SK-N-SH (cell line): ENCODE measurements around the gene GRK5. TPM values are rescaled to one million over a fixed set of nuclear protein-coding genes. Genes with fewer than 3 reads are reported as not detected.

ENCODE experiments used
- CTCF ChIA-PET: fragments of 300-600, 350-600 bp; formaldehyde crosslinking; extraction: SDS; loops from one replicate; lab custom pipeline; 2021; lab: Yijun Ruan, JAX
- POLR2A ChIA-PET: fragments of 350-600 bp; sonication (Branson Sonifier 250); formaldehyde crosslinking; extraction: SDS; loops from one replicate; lab custom pipeline; 2020; ENCODE audit warnings: antibody characterized with exemption, inconsistent platforms; lab: Yijun Ruan, JAX
- DNase-seq: peaks from one replicate; pipeline ENCODE4 v3.0.0; 2012
- H2AFZ ChIP-seq: fragments of 200-600 bp; sonication (generic); 2 replicates; pipeline ENCODE4 v1.8.1; 2016; ENCODE audit warnings: antibody characterized with exemption, mild to moderate bottlenecking, low read depth
- H3F3A ChIP-seq: fragments of 200-600 bp; sonication (generic); replicated peaks from 2 replicates; pipeline ENCODE3; 2016; ENCODE audit warnings: antibody characterized with exemption, mild to moderate bottlenecking; ENCODE audit not compliant: insufficient read depth
- H3K27ac ChIP-seq, 2 experiments: fragments of 200-500 bp in 1 of 2; fragments of 200-600 bp in 1 of 2; sonication (Bioruptor generic) in 1 of 2; sonication (generic), shearing (Covaris generic) in 1 of 2; 2 replicates each; pipeline versions ENCODE4 v1.5.1 to v1.6.1; 2014 to 2016; ENCODE audit warnings: low read depth in 2 of 2, inconsistent platforms in 1 of 2, low read length in 1 of 2, mild to moderate bottlenecking in 1 of 2, mixed read lengths in 1 of 2
- H3K27me3 ChIP-seq: fragments of 200-600 bp; sonication (generic), shearing (Covaris generic); 2 replicates; pipeline ENCODE4 v1.6.1; 2016; ENCODE audit warnings: mixed run types; ENCODE audit not compliant: insufficient read depth
- H3K36me3 ChIP-seq, 2 experiments: fragments of 200-500 bp in 1 of 2; fragments of 200-600 bp in 1 of 2; sonication (Bioruptor generic) in 1 of 2; sonication (generic) in 1 of 2; replicated peaks in 1 of 2; 2 replicates each; pipeline versions ENCODE3 to v1.5.1; 2014 to 2016; ENCODE audit warnings: low read length in 1 of 2, mild to moderate bottlenecking in 1 of 2; ENCODE audit not compliant: insufficient read depth in 2 of 2, control insufficient read depth in 1 of 2
- H3K4me1 ChIP-seq, 2 experiments: fragments of 200-500 bp in 1 of 2; fragments of 200-600 bp in 1 of 2; sonication (Bioruptor generic) in 1 of 2; sonication (generic), shearing (Covaris generic) in 1 of 2; 2 replicates each; pipeline versions ENCODE4 v1.5.1 to v1.6.1; 2014 to 2016; ENCODE audit warnings: low read depth in 1 of 2, low read length in 1 of 2, mixed run types in 1 of 2; ENCODE audit not compliant: insufficient read depth in 2 of 2, control insufficient read depth in 1 of 2
- H3K4me2 ChIP-seq: fragments of 200-600 bp; sonication (generic), shearing (Covaris generic); 2 replicates; pipeline ENCODE4 v1.6.1; 2017; ENCODE audit warnings: mixed run types
- H3K4me3 ChIP-seq, 2 experiments: fragments of 200-500 bp in 1 of 2; fragments of 200-600 bp in 1 of 2; sonication (Bioruptor generic) in 1 of 2; sonication (generic), shearing (Covaris generic) in 1 of 2; 2 replicates each; pipeline versions ENCODE4 v1.5.1 to v1.8.1; 2014 to 2016; ENCODE audit warnings: low read depth in 2 of 2, inconsistent platforms in 1 of 2, low read length in 1 of 2, mild to moderate bottlenecking in 1 of 2, mixed read lengths in 1 of 2, moderate library complexity in 1 of 2
- H3K79me2 ChIP-seq: fragments of 200-600 bp; sonication (generic); 2 replicates; pipeline ENCODE4 v1.8.1; 2017; ENCODE audit warnings: mild to moderate bottlenecking; ENCODE audit not compliant: insufficient read depth
- H3K9ac ChIP-seq: fragments of 200-600 bp; sonication (generic); 2 replicates; pipeline ENCODE4 v1.6.1; 2017; ENCODE audit warnings: mixed run types
- H3K9me2 ChIP-seq: fragments of 200-600 bp; sonication (generic); 2 replicates; pipeline ENCODE4 v1.6.1; 2017; ENCODE audit warnings: mixed run types
- H3K9me3 ChIP-seq: fragments of 200-600 bp; sonication (generic); 2 replicates; pipeline ENCODE4 v1.6.1; 2017; ENCODE audit warnings: mixed run types, mild to moderate bottlenecking, moderate library complexity
- H4K20me1 ChIP-seq: fragments of 200-600 bp; sonication (generic); 2 replicates; pipeline ENCODE4 v1.6.1; 2017; ENCODE audit warnings: mild to moderate bottlenecking, mixed run types; ENCODE audit not compliant: insufficient read depth
- ELF1 ChIP-seq: IDR thresholded peaks from 2 replicates; pipeline ENCODE4 v1.4.0; 2012
- EP300 ChIP-seq, 2 experiments: IDR thresholded peaks; 2 replicates each; pipeline versions ENCODE4 v1.4.0 to v1.6.1; 2012; ENCODE audit warnings: borderline replicate concordance in 1 of 2, low read depth in 1 of 2, low read length in 1 of 2
- EZH2phosphoT487 ChIP-seq: fragments of 200-600 bp; sonication (generic); IDR thresholded peaks from 2 replicates; pipeline ENCODE4 v1.6.1; 2017; ENCODE audit warnings: low read depth, mixed run types, mild to moderate bottlenecking, antibody characterized with exemption, moderate library complexity, borderline replicate concordance
- FOSL2 ChIP-seq: IDR thresholded peaks from 2 replicates; pipeline ENCODE4 v1.4.0; 2012; ENCODE audit warnings: low read depth, mild to moderate bottlenecking, moderate library complexity, borderline replicate concordance
- FOXJ3 ChIP-seq: sonication (generic); formaldehyde crosslinking; IDR thresholded peaks from 2 replicates; pipeline ENCODE4 v1.5.1; 2020; ENCODE audit warnings: mild to moderate bottlenecking, missing genetic modification reagents
- GABPA ChIP-seq: IDR thresholded peaks from 2 replicates; pipeline ENCODE4 v1.4.0; 2012; ENCODE audit warnings: low read depth, mild to moderate bottlenecking
- GATA2 ChIP-seq: sonication (generic); formaldehyde crosslinking; IDR thresholded peaks from 2 replicates; pipeline ENCODE4 v1.5.0; 2020; ENCODE audit warnings: mild to moderate bottlenecking, missing genetic modification reagents
- JUND ChIP-seq: IDR thresholded peaks from 2 replicates; pipeline ENCODE4 v1.4.0; 2012
- NFIC ChIP-seq: IDR thresholded peaks from 2 replicates; pipeline ENCODE4 v1.4.0; 2012; ENCODE audit warnings: borderline replicate concordance
- RAD21 ChIP-seq: IDR thresholded peaks from 2 replicates; pipeline ENCODE4 v1.6.1; 2012; ENCODE audit warnings: mild to moderate bottlenecking, low read length
- RCOR1 ChIP-seq: fragments of 150-350 bp; IDR thresholded peaks from 2 replicates; pipeline ENCODE4 v1.6.1; 2017; ENCODE audit warnings: antibody characterized with exemption, low read length
- RXRA ChIP-seq: IDR thresholded peaks from 2 replicates; pipeline ENCODE4 v1.4.0; 2012; ENCODE audit warnings: low read depth, mild to moderate bottlenecking, borderline replicate concordance
- SMC3 ChIP-seq: IDR thresholded peaks from 2 replicates; pipeline ENCODE4 v1.6.1; 2012; ENCODE audit warnings: low read depth, low read length, improper control_type of control experiment
- TAF1 ChIP-seq: IDR thresholded peaks from 2 replicates; pipeline ENCODE4 v1.6.1; 2012; ENCODE audit warnings: low read depth, mild to moderate bottlenecking, low read length, moderate library complexity, borderline replicate concordance
- TCF12 ChIP-seq: IDR thresholded peaks from 2 replicates; pipeline ENCODE4 v1.4.0; 2012
- TEAD4 ChIP-seq: IDR thresholded peaks from 2 replicates; pipeline ENCODE4 v1.4.0; 2012; ENCODE audit warnings: mild to moderate bottlenecking, borderline replicate concordance; ENCODE audit not compliant: insufficient read depth
- WGBS: methylation state at CpG from one replicate; pipeline ENCODE4 v1.1.6; 2017; ENCODE audit warnings: low lambda C conversion rate; 5-methylcytosine and 5-hydroxymethylcytosine counted together
- polyA plus RNA-seq, 3 experiments: library from polyadenylated mRNA; depleted of rRNA; stranded (reverse); fragments of >200 nt; gene quantifications; 2 replicates each; pipeline ENCODE4 v1.2.3, GENCODE V29; 2012
- TF ChIP-seq, protein P1 (sequence below): fragments of 200-600 bp; sonication (generic); IDR thresholded peaks from 2 replicates; pipeline ENCODE4 v1.6.1; 2017; ENCODE audit warnings: antibody characterized with exemption, mild to moderate bottlenecking, moderate library complexity
- TF ChIP-seq, protein P2 (sequence below): fragments of 150-350 bp; IDR thresholded peaks from 2 replicates; pipeline ENCODE4 v1.6.1; 2016; ENCODE audit warnings: mild to moderate bottlenecking, low read depth, low read length
- TF ChIP-seq, protein P3 (sequence below): IDR thresholded peaks from 2 replicates; pipeline ENCODE4; 2012

Gene GRK5
- polyA plus RNA-seq, 1 of the 3 experiments (the other 2 are of a cell fraction) = 12.1 TPM

DNA sequence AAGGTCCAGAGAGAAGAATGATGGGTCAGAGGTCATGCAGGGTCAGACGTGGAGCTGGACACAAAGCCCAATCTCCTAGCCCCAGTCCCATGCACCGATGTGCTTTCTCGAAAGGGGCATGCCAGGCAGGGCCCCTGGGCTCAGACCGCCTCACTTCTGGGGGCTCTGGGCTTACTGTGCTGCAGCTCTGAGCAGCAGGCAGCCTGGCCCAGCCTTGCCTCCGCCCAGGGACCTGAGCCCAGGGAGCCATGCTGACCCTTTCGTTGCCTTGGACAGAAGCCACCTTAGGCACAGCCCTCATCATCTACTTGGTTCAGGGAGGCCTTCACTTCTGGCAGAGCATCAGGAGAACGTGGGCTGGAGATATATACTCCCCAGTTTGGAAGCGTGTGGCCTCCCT, 161.2 kb downstream of the GRK5 start:
- H3K9me2 ChIP-seq = no peaks in the 10 kb centered on the region
- no peaks in the 10 kb centered on the region for H3K9me3 ChIP-seq
- H3K36me3 ChIP-seq = no peaks in the 10 kb centered on the region
- no peaks in the 10 kb centered on the region for H4K20me1 ChIP-seq
- no peak overlapping the region for H3K4me2 ChIP-seq
- CTCF ChIA-PET = interaction anchor here (0.6 to 2.5 kb wide), 4 partner anchors 8 to 162 kb away, joined by 3 to 10 read pairs (median 5); partner anchors contain the start of gene GRK5
- H3K27me3 ChIP-seq = no peaks in the 10 kb centered on the region
- no peak for DNase-seq
- H3F3A ChIP-seq = peaks cover 6% of the 10 kb centered on the region
- H2AFZ ChIP-seq = no peak overlapping the region
- TF ChIP-seq, protein P1, sequence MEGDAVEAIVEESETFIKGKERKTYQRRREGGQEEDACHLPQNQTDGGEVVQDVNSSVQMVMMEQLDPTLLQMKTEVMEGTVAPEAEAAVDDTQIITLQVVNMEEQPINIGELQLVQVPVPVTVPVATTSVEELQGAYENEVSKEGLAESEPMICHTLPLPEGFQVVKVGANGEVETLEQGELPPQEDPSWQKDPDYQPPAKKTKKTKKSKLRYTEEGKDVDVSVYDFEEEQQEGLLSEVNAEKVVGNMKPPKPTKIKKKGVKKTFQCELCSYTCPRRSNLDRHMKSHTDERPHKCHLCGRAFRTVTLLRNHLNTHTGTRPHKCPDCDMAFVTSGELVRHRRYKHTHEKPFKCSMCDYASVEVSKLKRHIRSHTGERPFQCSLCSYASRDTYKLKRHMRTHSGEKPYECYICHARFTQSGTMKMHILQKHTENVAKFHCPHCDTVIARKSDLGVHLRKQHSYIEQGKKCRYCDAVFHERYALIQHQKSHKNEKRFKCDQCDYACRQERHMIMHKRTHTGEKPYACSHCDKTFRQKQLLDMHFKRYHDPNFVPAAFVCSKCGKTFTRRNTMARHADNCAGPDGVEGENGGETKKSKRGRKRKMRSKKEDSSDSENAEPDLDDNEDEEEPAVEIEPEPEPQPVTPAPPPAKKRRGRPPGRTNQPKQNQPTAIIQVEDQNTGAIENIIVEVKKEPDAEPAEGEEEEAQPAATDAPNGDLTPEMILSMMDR = no peak
- TF ChIP-seq GABPA (no peak), ELF1 (no peak), FOXJ3 (CRISPR knock-in tag) (no peak), RAD21 (no peak), TEAD4 (no peak), TCF12 (no peak), JUND (no peak), NFIC (no peak), EZH2phosphoT487 (no peak), EP300 (IDR thresholded peaks at IDR 0.05; ENCODE audit: borderline replicate concordance in 1 of 2, low read depth in 1 of 2, low read length in 1 of 2) (no peak), RCOR1 (no peak), RXRA (no peak), TAF1 (no peak), GATA2 (no peak), SMC3 (no peak), FOSL2 (no peak)
- TF ChIP-seq, protein P2, sequence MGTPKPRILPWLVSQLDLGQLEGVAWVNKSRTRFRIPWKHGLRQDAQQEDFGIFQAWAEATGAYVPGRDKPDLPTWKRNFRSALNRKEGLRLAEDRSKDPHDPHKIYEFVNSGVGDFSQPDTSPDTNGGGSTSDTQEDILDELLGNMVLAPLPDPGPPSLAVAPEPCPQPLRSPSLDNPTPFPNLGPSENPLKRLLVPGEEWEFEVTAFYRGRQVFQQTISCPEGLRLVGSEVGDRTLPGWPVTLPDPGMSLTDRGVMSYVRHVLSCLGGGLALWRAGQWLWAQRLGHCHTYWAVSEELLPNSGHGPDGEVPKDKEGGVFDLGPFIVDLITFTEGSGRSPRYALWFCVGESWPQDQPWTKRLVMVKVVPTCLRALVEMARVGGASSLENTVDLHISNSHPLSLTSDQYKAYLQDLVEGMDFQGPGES = no peak
- TF ChIP-seq, protein P3, sequence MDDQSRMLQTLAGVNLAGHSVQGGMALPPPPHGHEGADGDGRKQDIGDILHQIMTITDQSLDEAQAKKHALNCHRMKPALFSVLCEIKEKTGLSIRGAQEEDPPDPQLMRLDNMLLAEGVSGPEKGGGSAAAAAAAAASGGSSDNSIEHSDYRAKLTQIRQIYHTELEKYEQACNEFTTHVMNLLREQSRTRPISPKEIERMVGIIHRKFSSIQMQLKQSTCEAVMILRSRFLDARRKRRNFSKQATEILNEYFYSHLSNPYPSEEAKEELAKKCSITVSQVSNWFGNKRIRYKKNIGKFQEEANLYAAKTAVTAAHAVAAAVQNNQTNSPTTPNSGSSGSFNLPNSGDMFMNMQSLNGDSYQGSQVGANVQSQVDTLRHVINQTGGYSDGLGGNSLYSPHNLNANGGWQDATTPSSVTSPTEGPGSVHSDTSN = no peak
- H3K27ac ChIP-seq = no peak overlapping the region
- no peak overlapping the region for H3K9ac ChIP-seq
- WGBS = 94% methylated on average over 8 of the region's 8 CpGs
- POLR2A ChIA-PET = no interaction called here
- H3K79me2 ChIP-seq = no peaks in the 10 kb centered on the region
- H3K4me3 ChIP-seq = no peak overlapping the region
- H3K4me1 ChIP-seq = peaks cover 15 to 67% of the 10 kb centered on the region in 2 experiments
